Heart left ventricle (tissue), 13 donors: Measurements from ENCODE around the gene PRPSAP1.

Experiments
- CTCF ChIP-seq, 12 donors: fragments of 200-600 bp; sonication (generic) in 4 of 12; IDR thresholded peaks; one replicate each; pipeline versions ENCODE4 v1.5.0 to v1.8.0; 2018 to 2022; ENCODE audit warnings: antibody characterized with exemption in 12 of 12, mild to moderate bottlenecking in 5 of 12
- POLR2A ChIP-seq, 2 donors: fragments of 450-650 bp; IDR thresholded peaks; one replicate each; pipeline ENCODE4 v1.6.1; 2017; ENCODE audit warnings: antibody characterized with exemption in 2 of 2, mild to moderate bottlenecking in 2 of 2, moderate library complexity in 2 of 2
- donor health status: ischemic (EF 13 %, LVEDD 7.1; RV severe dilation, severe dysfunction).
- donor health status: DM: no; HTN: yes; CAD: no.
- donor health status: DM: no; HTN: no; CAD: no.
- donor health status: ischemic (EF 25% LVEDD 6.9; RV normal size, moderate dysfunction).
- donor health status: ischemic (EF 25% LVEDD 5.7; RV mildly dilated, moderate dysfunction).
- donor health status: ischemic (EF 35%, LVEDD 5.7; RV mildly dilated, moderate dysfunction).
- donor health status: nonischemic (EF 11% LVEDD 7.7; RV severe dilation, severe dysfunction).
- donor health status: DM: yes; HTN: yes; CAD: no.
- donor health status: PGD.
- donor health status: ischemic (EF 29% LVEDD 5.4; RV normal size, mild dysfunction).
- donor health status: nonischemic (EF 23%, LVEDD 6.1; RV moderate dilation, normal function).

DNA sequence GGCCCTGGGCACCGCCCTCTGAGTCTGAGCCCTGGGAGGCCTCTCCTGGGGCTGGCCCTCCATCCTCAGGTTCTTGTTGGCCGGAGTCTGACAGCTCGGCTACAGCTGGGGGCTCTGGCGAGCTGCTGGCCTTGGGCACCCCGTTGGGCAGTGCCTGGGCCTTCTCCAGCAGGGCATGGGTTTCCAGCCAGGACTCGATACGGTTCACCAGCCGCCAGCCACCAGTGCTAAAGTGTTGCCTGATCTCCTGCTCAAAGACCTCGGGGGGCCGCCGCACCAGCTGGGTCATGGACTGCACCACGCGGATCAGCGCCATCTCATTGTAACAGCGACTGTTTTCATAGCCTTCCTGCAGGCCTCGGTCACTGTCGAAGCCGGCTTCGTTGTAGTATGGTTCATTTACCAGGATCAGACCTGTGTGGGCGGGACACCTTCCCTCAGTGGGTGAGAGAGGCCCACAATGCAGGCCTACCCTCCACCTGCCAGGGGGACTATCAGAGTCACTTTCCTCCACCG lies 37.5 kb upstream of the PRPSAP1 start:
- TF ChIP-seq CTCF (IDR thresholded peaks at IDR 0.05) (no peak), POLR2A (IDR thresholded peaks at IDR 0.05) (no peak)
